H1 (cell line): Measurements from ENCODE around the gene IL17RA. TPM values are rescaled to one million over a fixed set of nuclear protein-coding genes. Genes with fewer than 3 reads are reported as not detected.

Experiments
- CTCF ChIP-seq, 3 experiments: IDR thresholded peaks; 1 replicate in 2 of 3; 2 replicates in 1 of 3; pipeline versions ENCODE4 v1.5.1 to v1.6.1; 2011; ENCODE audit warnings: low read length in 3 of 3, mild to moderate bottlenecking in 3 of 3, inconsistent platforms in 2 of 3, low read depth in 1 of 3, moderate library complexity in 1 of 3; ENCODE audit not compliant: insufficient read depth in 1 of 3; ENCODE audit errors: control extremely low read depth in 1 of 3
- NANOG ChIP-seq: IDR thresholded peaks from 2 replicates; pipeline ENCODE4 v1.6.1; 2011; ENCODE audit warnings: low read length, low read depth, mild to moderate bottlenecking, inconsistent platforms; ENCODE audit not compliant: insufficient read depth, poor library complexity, severe bottlenecking
- ZNF274 ChIP-seq: IDR thresholded peaks from 2 replicates; pipeline ENCODE4 v1.7.0; 2012; ENCODE audit warnings: low read length, borderline replicate concordance; ENCODE audit errors: extremely low read depth
- polyA plus RNA-seq, 7 experiments: library from polyadenylated mRNA; depleted of rRNA in 3 of 7; stranded (reverse) in 5 of 7; unstranded in 2 of 7; fragments of >200 nt in 5 of 7; fragments of 200-250 nt in 2 of 7; gene quantifications; 1 replicate in 5 of 7; 2 replicates in 1 of 7; 4 replicates in 1 of 7; pipeline versions ENCODE4 v1.2.1 to v1.2.3, GENCODE V29; 2011 to 2013; ENCODE audit warnings: missing spikeins in 2 of 7, mixed read lengths in 2 of 7
- total RNA-seq: library from RNA; stranded (reverse); fragmentation: NEBNext Ultra II Directional; extraction: Animal tissue kit (Norgen Biotek cat#: 25700); gene quantifications from 2 replicates; pipeline ENCODE4 v1.2.1, GENCODE V29; 2021

The IL17RA gene
- total and polyA plus RNA-seq, 2 of the 8 experiments (the other 6 are each of a cell fraction or from before 2014, with no cell fraction given): 5.6 to 9.9 TPM

GRCh38 chr22:17064498-17065100 lies 20.2 kb upstream of the IL17RA start (continued):
- TF ChIP-seq CTCF (IDR thresholded peaks at IDR 0.05; ENCODE audit: control extremely low read depth in 1 of 3, insufficient read depth in 1 of 3, low read depth in 1 of 3, low read length in 3 of 3) (no peak), NANOG (no peak), ZNF274 (no peak)
